HG03095 (cell line): ENCODE measurements around the gene ITIH1.

ENCODE experiments used
- ATAC-seq: cut with Tn5 transposase; IDR thresholded peaks from one replicate; pipeline ENCODE4 v1.9.1; 2021; ENCODE audit warnings: moderate library complexity; ENCODE audit not compliant: unreplicated experiment

The ITIH1 gene

DNA sequence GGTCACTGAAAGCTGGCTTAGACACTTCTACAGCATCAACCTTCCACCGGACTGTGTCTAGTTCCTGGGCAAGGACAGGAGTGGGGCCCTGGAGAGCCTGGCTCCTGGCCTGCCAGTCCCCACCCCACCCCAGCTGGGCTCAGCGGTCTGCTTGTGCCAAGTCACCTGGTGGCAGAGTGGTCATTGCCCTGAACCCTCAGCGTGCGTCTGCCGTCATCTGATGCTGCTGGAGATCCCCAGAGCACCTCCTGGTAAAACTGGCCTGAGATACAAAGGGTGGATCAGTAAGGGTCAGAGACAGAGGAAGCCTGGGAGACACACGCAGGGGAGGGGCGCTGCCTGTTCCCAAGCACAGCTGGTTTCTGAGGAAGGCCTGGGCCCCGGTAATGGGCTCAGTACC lies 36.4 kb downstream of the ITIH1 start:
- ATAC-seq, result no peak

DNA sequence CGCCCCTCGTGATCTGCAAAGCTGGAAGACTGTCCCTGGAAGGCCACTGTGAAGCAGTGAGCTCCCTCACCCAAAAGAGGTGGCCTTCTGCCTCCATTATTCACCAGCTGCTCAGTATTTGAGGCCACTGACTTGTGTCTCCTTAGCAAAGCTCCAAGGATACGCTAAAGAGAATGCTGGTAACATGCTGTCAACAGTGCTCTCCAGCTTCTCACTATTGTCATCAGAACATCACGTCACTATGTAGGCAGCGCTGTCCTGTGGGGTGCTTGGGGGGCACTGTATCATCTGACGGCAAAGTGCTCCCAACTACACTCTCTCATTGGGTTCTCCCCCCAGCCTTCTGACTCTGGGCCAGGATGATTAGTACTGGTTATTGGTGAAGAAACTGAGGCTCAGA lies 38.8 kb downstream of the ITIH1 start:
- no peak for ATAC-seq

DNA sequence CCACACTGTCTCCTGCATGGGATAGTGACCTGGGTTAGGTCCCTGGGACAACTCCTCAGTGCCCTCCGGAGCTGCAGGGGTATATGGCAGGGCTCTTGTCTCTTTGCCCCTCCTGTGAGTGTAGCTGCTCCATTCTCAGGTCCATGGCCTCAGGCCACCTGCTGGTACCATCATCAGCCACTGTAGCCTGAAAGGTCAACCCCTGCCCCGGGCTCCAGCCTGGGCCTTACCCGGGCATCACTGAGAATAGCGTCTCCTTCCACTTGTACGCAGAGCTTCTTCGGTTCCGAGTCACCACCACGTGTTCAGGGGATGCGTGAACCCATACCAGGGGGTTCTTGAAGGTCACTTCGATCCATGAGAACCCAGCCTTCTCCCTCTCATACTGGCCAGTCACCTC lies 39.3 kb downstream of the ITIH1 start:
- ATAC-seq, result no peak

DNA sequence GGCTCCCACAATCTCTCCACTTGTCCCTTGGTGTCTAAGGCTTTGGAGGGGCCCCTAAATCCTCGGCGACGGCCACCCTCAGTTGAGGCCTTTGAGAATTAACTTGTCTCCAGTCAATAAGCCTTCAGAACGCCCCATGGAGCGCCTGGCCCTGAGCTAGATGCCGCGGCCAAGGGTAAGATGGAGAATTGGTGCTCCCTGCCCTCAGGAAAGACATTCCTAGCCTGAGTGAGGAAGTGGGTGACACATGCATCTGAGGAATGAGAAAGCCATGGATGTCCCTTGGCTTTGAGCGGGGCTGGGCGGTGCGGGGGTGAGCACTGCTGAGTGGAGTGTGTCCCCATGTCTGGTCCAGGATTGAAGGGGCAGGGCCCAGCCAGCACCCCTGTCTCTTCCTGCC lies 39.8 kb downstream of the ITIH1 start:
- ATAC-seq, result no peak

DNA sequence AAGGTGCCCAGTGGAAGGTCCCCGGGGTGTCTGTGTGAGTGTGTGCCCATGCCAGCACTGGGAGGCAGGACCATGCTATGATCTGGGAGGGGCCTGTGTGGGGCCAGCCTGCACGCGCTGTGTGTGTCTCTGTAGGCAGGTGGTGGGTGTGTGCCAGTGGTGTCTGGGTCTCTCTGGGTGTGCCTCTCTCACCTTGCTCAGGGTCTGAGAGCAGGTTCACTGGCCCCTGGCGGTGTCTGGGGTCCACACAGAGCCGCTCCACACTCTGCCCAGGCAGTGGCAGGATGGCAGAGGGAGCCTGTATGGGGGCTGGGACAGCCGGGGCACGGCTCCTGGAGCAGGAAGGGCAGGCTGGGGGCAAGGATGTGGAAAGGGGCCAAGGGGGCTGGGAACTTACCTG lies 40.5 kb downstream of the ITIH1 start:
- no peak for ATAC-seq

DNA sequence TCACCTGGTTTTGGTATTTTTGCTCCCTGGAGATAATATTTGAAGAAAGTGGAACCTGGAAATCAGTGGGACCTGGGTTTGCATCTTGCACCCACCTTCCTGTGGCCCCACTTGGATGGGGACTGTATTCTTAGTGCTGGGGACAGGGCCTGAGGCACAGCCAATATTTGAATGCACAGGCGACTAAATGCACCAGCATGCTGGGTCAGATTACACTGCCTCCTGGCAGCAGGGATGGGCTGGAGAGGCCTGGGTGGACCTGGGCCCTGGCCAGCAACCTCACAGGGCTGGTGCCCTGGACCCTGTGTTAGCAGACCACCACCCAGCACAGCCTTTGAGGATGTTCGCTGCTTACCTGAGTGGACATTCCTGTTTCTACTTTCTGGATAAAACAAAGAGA lies 42.5 kb downstream of the ITIH1 start:
- no peak for ATAC-seq

DNA sequence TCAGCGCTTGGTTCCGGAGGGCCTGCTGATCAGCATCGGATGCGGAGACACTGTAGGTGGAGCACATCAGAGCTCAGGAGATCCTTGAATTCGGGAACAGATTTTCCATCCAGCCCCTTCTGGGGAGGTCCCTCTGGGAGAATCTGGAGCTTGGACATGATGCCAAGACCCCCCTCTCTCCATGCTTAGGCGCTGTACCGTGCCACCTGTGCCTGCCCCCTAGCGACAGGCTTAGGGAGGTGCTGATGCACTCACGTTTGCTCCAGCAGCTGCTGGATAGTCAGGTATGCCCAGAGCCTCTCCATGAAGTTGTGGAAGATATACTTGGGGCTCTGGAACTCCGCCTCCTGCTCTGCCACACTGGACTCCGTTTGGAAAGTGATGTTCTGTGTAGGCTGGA lies 43.3 kb downstream of the ITIH1 start:
- ATAC-seq, result no peak

DNA sequence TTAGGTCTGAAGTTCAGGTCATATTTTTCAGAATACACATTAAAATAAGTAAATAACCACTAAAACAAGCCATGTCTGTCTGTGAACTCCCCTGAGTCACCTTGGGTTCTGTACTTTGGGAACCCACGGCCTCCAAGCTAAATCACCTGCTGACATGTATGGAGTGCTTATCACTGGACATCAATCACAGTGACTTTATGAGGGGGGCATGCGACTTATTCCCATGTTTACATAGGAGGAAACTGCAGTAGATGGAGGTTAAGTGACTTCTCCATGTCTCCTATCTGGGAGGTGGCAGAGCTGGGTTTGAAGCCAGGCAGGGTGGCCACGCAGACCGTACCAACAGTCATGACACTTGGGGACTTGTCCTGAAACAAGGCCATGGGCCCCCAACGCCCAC lies 45.0 kb downstream of the ITIH1 start:
- ATAC-seq, result no peak

DNA sequence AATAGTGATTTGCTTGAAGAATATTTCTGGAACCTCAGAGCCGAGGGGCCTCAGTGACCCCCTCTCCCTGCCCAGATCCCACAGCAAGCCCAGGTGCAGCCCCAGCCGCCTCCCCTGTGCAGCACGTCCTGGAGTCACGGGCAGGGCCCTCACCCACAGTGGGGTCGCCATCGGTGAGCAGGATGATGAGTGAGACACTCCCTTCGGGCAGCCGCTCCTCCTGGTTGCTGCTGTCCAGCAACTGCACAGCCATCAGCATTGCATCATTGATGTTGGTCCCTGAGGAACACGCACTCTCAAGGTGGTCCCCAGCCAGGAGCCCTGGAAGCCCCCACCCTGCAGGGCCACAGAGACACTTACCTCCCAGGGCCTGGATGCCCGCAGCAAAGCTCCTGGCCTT lies 46.6 kb downstream of the ITIH1 start:
- ATAC-seq, result no peak

DNA sequence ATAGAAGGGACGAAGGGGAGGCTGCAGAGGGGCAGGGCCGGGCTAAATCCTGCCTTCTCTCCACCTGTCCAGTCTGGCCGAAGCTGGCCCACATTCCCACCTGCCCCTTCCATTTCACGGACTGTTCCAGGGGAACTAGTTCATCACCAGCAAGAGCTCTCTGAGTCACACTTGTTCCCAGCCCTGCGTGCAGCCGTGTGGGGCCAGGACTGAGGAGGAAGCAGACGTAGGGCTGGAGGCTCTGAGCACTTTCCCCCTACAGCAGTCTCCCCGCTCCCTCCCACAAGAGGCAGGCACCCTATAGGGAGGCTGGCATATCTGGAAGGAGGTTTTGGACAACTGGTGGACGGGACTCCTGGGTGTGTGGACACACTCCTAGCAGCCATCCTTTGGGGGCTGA lies 50.0 kb downstream of the ITIH1 start:
- ATAC-seq, result no peak

DNA sequence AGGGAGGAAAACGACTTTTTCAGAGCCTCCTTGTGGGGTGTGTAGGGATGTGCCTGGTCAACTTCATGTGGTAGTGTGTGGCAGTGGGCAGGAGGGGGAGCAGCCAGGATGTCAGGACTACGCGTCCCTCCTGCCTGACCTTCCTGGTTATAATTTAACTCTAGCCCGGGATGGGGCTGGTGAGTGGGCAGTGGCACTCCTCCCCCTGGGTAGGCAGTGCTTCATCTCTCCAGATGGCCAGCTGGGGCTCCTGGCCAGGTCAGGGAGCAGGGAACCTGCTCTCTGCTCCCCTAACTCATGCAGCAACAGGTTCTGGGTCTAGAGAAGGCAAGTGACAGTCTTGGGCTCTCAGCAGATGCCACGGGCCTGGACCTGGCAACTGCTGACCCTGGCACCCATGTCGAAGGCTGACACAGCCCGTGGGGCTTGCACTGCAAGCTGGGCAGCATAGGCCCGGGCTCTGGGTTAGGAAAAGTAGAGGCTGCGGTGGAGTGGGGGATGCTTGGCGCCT lies 50.5 kb downstream of the ITIH1 start:
- ATAC-seq, result no peak

DNA sequence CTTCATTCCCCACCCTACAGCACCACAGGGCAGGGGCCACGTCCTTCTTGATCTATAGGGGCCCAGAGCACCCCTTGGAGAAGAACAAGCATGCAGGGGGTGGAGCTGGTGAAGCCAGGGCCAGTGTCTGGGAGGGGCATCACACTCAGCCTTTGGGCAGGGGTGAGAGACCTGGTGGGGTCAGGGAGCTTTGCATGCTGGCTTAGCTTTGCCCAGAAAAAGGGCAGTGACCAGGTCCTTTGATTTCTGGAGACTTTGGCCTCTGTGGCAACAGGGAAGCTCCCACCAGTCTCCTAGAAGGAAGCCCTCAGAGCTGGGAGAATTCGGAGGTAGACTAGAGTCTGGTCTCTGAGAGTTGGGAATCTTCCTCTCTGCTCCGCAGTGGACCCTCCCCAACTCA lies 52.1 kb downstream of the ITIH1 start:
- ATAC-seq, result no peak

DNA sequence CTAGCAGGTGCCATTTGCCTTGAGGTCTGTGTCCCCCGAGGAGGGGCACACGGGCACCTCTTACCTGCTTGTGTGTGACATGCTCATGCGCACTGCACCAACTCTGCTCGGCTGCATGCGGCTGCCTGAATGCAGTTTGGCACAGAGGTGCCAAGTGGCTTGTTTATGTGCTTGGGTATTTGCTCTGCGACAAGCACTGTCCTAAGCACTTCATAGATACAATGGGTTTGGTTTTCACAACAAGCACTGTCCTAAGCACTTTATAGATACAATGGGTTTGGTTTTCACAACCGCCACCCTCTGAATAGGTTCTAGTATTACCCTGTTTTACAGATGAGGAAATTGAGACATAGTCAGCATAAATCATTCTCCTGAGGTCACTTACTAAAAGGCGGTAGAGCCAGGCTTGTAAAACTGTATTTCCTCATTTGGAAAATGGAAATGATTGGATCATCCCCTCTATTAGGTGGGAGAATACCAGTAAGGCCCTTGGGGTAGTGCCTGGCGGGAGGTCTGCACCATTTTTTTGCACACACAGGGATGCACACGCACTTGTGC lies 52.6 kb downstream of the ITIH1 start:
- ATAC-seq, result no peak

DNA sequence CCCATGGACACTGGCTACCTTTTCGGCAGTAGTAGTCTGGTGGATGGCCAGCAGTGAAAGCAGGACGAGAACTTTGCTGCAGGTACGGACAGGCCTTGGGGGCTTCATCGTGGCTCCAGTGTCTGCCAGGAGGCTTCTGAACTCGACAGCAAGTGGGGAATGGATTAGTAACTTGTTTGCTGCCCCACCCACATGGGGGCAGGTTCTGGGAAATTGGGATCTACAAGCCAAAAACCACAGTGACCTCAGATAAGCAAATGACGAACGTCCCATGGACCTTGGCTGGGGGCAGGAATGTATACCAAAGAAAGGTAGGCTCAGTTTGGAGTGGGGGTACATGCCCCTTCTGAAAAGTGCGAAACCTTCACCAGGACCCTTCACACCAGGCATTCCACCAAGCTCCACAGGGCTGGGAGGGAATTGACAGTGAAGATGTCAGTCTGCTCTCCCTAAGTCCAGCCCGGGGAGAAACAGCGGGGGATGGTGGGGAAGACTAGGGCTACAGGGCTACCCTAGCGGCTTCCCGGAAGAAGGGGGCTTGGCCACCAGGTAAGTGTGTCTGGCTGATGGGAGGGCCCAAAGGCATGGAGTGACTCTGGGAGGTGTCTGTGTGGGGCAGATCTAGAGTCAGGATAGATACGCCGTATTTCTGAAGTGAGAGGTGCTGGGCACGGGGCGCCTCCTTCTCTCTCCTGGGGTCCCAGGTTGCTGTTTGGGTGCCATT lies 53.3 kb downstream of the ITIH1 start, which contains the start of gene ITIH4:
Gene ITIH4, minus strand, starts transcription at position 138 of the 724 bp plus-strand sequence. Its CDS starts 30 bp downstream, at position 108.
- no peak for ATAC-seq

DNA sequence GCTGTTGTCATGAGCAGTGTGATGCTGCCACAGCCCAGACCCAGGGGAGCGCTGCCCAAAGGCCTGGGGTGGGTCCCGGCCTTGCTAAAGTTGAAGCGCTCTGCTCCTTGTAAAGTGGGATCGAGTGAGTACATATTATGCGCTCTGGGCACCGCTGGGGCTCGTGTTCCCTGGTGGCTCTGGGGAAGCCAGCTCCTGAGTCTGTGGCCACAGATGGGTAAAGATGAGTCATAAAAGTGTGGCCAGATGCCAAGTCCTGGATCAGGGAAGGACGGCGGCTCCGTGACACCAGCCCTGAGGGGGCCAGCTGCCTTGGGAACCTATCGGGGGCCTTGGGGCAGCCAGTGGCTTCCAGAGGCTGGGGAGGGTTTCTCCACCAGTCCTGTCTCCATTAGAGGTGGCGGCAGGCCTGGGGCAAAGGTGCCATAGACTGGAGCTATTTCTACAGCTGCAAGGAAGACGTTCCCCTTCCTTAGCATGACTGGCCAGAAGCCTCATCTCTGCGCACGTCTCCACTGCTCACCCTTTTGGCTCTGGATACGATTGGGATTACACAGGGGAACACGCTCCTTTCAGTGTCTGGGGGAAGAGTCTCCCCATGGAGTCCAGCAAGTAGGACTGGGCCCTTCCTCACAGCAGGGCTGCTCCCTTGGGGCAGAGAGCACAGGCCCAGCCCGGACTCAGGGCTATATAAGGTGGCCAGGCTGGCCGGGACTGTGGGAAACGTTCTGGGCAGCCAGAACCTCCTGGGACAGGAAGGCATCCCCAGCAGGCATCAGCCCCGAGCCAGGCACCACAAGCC lies 54.3 kb downstream of the ITIH1 start:
- no peak for ATAC-seq

DNA sequence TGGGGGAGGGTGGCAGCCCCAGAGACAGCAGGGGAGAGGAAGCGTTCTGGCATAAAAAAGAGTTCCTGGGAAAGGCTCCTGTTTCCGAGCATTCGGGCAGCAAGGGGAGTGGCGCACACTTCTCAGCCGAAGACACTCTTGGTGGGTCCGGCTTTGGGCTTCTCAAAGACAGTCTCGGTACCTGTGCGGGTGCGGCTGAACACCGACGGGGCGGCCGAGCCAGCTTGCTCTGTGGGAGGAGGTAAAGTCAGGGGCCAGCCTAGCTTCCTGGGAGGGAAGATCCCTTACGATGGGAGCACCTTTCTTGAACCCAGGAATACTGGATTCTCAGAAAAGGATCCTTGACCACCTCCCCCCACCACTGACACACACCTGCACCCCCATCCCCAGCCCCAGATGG lies 55.8 kb downstream of the ITIH1 start:
- no peak for ATAC-seq

DNA sequence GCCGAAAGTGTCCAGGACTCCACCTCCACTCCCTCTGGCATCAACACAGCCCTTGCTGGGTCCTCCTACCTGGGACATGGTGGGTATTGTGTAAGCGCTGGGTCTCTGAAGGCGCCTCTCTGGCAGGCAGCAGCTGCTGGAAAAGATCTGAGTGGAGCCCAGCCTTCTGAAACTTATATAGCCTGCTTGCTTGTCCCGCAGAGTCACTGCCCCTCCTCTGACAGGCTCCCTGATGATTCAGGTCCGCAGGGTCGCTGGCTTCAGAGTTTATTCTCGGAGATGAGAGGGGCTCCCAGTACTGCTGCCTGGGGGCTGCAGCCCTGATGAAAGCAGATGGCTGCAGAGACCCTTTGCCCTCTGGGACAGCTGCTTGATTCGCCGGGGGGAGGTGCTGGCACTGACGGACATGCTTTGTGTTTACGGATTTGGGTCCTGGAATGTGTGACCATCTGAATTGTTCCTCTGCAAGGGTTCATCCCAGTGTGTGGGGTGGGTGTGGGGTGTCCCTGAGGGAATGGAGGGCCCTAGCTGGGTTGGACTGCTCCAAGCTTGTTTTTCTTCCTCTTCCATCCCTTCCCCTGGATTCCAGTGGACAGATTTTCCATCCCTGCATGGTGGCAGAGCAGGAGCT lies 57.6 kb downstream of the ITIH1 start, which contains the start of gene MUSTN1:
Gene MUSTN1, minus strand, starts transcription at position 149 of the 631 bp plus-strand sequence. Its CDS starts 71 bp downstream, at position 78.
- ATAC-seq, result no peak

DNA sequence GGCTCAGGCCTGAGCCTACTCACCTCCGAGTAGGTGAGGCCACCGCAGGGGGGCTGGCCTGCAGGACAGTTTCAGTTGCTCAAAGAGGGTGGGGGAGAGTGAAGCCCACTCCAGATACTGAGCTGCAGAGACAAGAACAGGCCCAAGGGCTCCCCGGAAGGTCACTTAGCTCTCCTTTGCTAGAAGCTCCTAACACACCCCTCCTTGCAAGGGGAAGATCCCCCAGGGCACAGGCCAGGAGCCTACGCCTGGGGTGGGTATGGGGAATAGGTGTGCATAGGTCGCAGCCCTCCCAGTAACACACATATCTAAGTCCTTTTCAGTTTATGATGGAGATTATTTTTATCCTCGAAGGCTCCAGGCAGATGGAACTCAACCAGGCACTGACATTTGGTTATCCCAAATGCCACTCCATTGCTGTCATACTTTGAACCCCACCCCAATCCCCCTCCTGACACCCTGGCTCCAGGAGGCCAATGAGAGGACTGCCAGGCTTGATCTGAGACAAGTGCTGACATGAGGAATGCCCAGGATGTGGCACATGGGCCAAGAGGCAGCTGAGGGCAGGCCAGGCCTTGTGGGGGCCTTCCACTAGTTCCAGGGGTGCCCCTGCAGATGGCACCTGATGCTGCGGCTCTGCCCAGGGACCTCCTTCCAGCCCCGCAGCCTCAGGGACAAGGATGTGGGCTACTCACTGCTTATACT lies 58.5 kb downstream of the ITIH1 start:
- ATAC-seq, result no peak

DNA sequence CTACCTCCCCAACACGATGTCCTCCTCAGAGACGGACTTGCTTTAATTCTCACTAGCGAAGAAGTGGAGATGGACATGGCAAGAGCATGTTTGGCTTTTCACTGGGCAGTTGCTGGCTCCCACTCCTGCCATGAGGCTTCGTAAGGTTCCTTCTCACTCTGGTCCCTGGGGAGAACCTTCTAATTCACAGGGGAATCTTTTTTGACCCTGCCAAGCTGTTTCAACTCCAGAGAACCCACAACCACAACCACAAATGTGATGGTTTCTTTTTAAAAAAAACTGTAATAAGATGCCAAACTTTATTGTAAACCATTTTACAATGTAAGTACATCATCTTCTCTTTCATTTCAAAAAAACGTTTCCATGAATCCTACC lies 59.1 kb downstream of the ITIH1 start:
- ATAC-seq, result no peak

DNA sequence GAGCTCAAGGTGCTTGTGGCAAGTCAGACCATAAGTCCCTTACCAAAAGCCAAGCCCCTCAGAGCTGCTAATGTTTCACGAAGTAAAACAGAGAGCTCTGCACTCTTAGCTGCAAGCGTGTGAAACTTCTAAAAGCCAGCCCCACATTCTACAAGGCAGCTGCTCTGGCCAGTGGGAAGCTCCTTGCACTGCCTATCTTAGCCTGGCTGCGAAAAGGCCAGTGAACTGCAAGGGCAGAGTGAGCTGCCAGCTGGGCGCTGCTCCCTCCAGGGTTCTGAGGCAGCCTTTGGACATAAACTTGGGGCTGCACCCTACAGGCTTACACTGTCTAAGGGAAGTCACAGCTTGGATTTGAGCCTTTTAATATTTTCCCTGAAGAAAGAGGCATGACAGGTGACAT lies 59.6 kb downstream of the ITIH1 start:
- no peak for ATAC-seq
